GM12801 (cell line): Measurements from ENCODE around the gene LYL1.

Source experiments
- CTCF ChIP-seq: IDR thresholded peaks from one replicate; pipeline ENCODE4 v1.5.1; 2011; ENCODE audit warnings: control low read depth; ENCODE audit not compliant: insufficient read length; ENCODE audit errors: extremely low read depth

The LYL1 gene

GRCh38 chr19:13079542-13079986 lies 23.1 kb downstream of the LYL1 start:
- TF ChIP-seq CTCF = no peak

- no peak for TF ChIP-seq CTCF
These were observed 23.6 kb downstream of the LYL1 start for GRCh38 chr19:13078897-13079541.

GRCh38 chr19:13078381-13078780 lies 24.3 kb downstream of the LYL1 start:
- TF ChIP-seq CTCF = no peak

GRCh38 chr19:13077240-13077639 lies 25.4 kb downstream of the LYL1 start:
- TF ChIP-seq CTCF = no peak

- no peak for TF ChIP-seq CTCF
These were observed 25.9 kb downstream of the LYL1 start for GRCh38 chr19:13076787-13077186.

GRCh38 chr19:13076320-13076719 lies 26.3 kb downstream of the LYL1 start:
- TF ChIP-seq CTCF = no peak

- TF ChIP-seq CTCF = no peak
These were observed 28.3 kb downstream of the LYL1 start for GRCh38 chr19:13074378-13074777.

GRCh38 chr19:13073263-13073662 lies 29.4 kb downstream of the LYL1 start:
- TF ChIP-seq CTCF = no peak
